ENCODE measurements around the gene ABCA10.

ABCA10 gene

DNA sequence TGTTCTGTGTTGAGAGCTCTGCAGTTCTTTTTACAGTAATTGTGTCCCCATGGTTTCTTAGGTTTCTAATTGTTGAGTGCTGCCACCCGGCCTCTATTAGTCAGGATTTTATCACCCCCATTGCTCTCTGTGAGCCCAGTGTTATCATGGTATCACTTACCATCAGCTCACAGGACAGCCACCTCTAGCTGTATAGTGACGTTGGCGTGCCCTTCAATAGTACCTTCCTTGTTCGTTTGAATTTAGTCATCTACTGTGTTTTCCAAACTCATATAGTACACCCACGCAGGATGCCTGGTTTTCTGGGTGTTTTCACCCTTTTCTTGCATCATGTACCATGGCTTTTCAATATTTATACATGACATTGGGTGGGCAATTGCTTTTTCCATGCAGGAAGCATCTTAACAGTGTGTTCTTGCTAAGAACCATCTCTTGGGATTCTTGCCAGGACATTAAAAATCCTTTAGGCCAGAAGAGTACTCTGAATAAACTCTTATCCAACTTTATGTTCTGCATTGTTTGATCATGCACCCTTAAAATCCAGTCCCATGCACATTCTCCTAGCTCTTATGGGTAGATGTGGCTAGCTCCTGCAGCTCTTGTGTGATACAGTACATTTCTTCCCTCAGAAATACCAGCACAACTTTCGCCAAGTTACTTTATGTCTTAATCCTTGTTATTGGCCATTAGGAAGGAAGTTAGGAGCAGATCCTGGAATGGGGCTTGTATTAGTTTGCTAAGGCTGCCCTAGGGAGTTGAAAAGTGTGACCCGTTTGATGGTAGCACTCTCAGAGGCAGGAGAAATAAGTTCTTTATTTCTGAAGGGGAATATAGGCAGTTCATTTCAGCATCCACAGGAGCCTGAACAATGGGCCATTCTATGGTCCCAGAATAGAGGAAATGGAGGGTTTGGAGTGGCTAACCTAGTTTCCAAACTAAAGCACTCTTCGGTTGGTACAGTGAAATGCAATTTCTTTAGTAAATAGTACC is 11.3 kb upstream of the ABCA10 start:
- no peak overlapping the region for H3K4me3 ChIP-seq (ENCODE audit: low read length)
- no peak for TF ChIP-seq ZNF274 (IDR thresholded peaks at IDR 0.05; ENCODE audit: low read depth, low read length)

- no peak for TF ChIP-seq ZNF274 (IDR thresholded peaks at IDR 0.05; ENCODE audit: low read depth, low read length)
- no peak overlapping the region for H3K4me3 ChIP-seq (ENCODE audit: low read length)
Observed at GRCh38 chr17:69236946-69237345, 8.3 kb upstream of the ABCA10 start.

GRCh38 chr17:69236464-69236863 is 7.8 kb upstream of the ABCA10 start:
- H3K4me3 ChIP-seq (ENCODE audit: low read length) = no peak overlapping the region

DNA sequence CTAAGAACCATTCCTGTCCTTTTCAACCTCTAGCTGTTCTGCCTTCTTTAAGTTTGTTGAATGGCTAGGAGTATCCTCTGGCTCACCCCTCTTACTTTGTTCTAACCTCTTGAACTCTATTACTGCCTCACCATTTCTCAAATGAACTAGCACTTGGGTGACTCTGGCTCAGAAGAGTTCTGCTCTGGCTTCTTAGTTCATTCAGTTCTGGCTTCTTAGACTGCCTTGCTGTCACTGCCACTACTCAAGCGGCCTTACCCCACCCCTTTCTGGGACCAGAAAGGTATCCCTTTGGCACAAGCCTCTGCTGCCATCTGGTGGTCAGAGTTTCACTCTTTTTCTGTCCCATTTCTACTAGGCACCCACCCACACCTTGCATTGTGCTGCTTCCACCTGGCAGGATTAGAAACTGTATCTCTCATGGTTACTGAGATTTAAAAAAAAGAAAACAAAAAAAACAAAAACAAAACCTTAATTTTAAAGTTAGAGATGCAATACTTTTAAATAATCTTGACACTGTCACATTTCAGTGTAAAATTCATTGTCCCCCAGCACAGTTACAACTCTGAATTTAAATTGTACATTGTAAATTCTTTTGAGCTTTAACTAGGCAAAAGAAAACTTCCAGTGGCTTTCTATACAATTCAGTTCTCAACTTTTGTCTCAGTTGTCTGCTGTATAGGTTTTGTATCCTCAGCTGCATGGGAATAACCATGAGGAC is 6.9 kb upstream of the ABCA10 start:
- no peak for TF ChIP-seq ZNF274 (IDR thresholded peaks at IDR 0.05; ENCODE audit: low read depth, low read length)
- H3K4me3 ChIP-seq (ENCODE audit: low read length) = no peak overlapping the region

More at GRCh38 chr17:69236464-69236863, 7.8 kb upstream of the ABCA10 start:
- no peak for TF ChIP-seq ZNF274 (IDR thresholded peaks at IDR 0.05; ENCODE audit: low read depth, low read length)

DNA sequence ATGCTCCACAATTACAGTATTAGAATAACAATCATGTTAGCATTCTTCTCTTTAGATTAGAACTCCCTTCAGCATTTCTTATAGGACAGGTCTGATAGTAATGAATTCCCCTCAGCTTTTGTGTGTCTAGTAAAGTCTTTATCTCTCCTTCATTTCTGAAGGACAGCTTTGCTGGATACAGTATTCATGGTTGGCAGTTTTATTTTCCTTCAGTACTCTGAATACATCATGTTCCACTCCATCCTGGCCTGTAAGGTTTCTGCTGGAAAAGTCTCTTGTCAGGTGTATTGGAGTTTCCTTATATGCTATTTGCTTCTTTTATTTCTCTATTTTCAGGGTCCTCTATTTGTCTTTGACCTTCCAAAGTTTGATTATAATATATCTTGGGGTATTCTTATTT is 4.0 kb upstream of the ABCA10 start:
- no peak overlapping the region for H3K4me3 ChIP-seq (ENCODE audit: low read length)
- TF ChIP-seq ZNF274 (IDR thresholded peaks at IDR 0.05; ENCODE audit: low read depth, low read length) = no peak

- TF ChIP-seq ZNF274 (IDR thresholded peaks at IDR 0.05; ENCODE audit: low read depth, low read length) = no peak
- no peak overlapping the region for H3K4me3 ChIP-seq (ENCODE audit: low read length)
Observed at GRCh38 chr17:69231521-69231920, 2.9 kb upstream of the ABCA10 start.

GRCh38 chr17:69230939-69231338 is 2.3 kb upstream of the ABCA10 start:
- TF ChIP-seq ZNF274 (IDR thresholded peaks at IDR 0.05; ENCODE audit: low read depth, low read length) = no peak
- H3K4me3 ChIP-seq (ENCODE audit: low read length) = no peak overlapping the region

- H3K4me3 ChIP-seq (ENCODE audit: low read length) = no peak overlapping the region
- TF ChIP-seq ZNF274 (IDR thresholded peaks at IDR 0.05; ENCODE audit: low read depth, low read length) = no peak
Observed at GRCh38 chr17:69228018-69228417, 606 bp downstream of the ABCA10 start.

DNA sequence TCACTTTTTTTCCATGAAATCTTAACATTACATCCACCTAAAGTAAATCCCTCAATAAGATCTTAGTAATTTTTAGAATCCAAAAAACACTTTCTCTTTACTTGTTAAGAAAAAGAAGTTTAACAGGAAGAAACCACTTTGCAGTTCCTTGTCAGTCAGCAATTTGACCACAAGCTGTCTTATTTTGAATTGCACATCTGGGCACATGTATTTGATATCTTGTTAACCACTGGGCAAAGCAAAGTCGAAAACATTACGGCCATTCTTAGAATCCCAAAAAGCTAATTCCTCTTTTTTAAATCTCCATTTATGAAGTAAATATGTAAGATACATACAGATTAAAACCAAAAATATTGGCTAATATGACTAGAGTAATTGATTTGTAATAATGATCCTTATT is 1.1 kb downstream of the ABCA10 start:
- no peak overlapping the region for H3K4me3 ChIP-seq (ENCODE audit: low read length)
- TF ChIP-seq ZNF274 (IDR thresholded peaks at IDR 0.05; ENCODE audit: low read depth, low read length) = no peak

GRCh38 chr17:69223809-69224208 is 4.8 kb downstream of the ABCA10 start:
- no peak overlapping the region for H3K4me3 ChIP-seq (ENCODE audit: low read length)
- TF ChIP-seq ZNF274 (IDR thresholded peaks at IDR 0.05; ENCODE audit: low read depth, low read length) = no peak

DNA sequence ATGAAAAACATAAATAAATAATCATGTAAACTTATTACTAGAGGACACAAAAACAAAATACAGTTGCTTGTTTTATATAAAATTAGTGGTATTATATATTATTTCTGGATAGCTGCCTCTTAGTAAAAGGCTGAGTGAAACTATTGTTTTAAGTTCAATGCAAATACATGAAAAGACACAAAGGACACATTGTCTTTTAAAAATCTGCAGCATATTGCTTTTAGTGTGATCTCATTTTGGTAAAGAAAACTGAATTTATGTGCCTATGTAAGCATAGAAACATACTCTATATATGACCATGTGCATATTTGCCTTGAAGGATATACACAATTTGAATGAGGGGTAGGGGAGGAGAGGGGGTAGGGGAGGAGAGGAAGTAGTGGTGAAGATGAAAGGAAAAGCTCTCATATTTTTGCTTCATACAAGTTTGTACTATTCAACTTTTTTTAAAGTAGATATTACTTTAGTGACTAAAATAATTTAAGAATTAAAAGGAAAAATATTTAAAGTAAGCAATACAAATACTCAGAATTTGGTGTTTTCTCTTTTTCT is 5.8 kb downstream of the ABCA10 start:
- H3K4me3 ChIP-seq (ENCODE audit: low read length) = no peak overlapping the region
- TF ChIP-seq ZNF274 (IDR thresholded peaks at IDR 0.05; ENCODE audit: low read depth, low read length) = no peak

- no peak for TF ChIP-seq ZNF274 (IDR thresholded peaks at IDR 0.05; ENCODE audit: low read depth, low read length)
- no peak overlapping the region for H3K4me3 ChIP-seq (ENCODE audit: low read length)
Observed at GRCh38 chr17:69220098-69220497, 8.5 kb downstream of the ABCA10 start.

- no peak for TF ChIP-seq ZNF274 (IDR thresholded peaks at IDR 0.05; ENCODE audit: low read depth, low read length)
- no peak overlapping the region for H3K4me3 ChIP-seq (ENCODE audit: low read length)
Observed at GRCh38 chr17:69218986-69219385, 9.6 kb downstream of the ABCA10 start.

- no peak overlapping the region for H3K4me3 ChIP-seq (ENCODE audit: low read length)
- TF ChIP-seq ZNF274 (IDR thresholded peaks at IDR 0.05; ENCODE audit: low read depth, low read length) = no peak
Observed at GRCh38 chr17:69213059-69213813, 15.4 kb downstream of the ABCA10 start.
